Amygdala (tissue), 56 donors: ENCODE results near the gene NKX6-1.

Experiments
- DNase-seq, 56 donors: peaks; one replicate each; lab custom pipeline; 2025; lab: John Stamatoyannopoulos, UW

Gene NKX6-1

GRCh38 chr4:84499624-84499982, 511 bp upstream of the NKX6-1 start:
- DNase-seq: no peak

- no peak for DNase-seq
These were observed 723 bp downstream of the NKX6-1 start for GRCh38 chr4:84498203-84498934.

- no peak for DNase-seq
These were observed 1.4 kb downstream of the NKX6-1 start for GRCh38 chr4:84497504-84498202.

GRCh38 chr4:84496706-84497503, 2.2 kb downstream of the NKX6-1 start:
- no peak for DNase-seq

- DNase-seq: no peak
These were observed 2.8 kb downstream of the NKX6-1 start for GRCh38 chr4:84496331-84496705.

GRCh38 chr4:84495794-84496261, 3.3 kb downstream of the NKX6-1 start:
- no peak for DNase-seq

GRCh38 chr4:84495118-84495793, 3.8 kb downstream of the NKX6-1 start:
- DNase-seq: no peak

- DNase-seq: no peak
These were observed 4.6 kb downstream of the NKX6-1 start for GRCh38 chr4:84494531-84494930.

- no peak for DNase-seq
These were observed 5.0 kb downstream of the NKX6-1 start for GRCh38 chr4:84494076-84494475.

- DNase-seq: no peak
These were observed 5.8 kb downstream of the NKX6-1 start for GRCh38 chr4:84493092-84493850.

- DNase-seq: no peak
These were observed 6.4 kb downstream of the NKX6-1 start for GRCh38 chr4:84492737-84493091.

GRCh38 chr4:84492290-84492689, 6.8 kb downstream of the NKX6-1 start:
- DNase-seq: no peak

GRCh38 chr4:84491481-84491880, 7.6 kb downstream of the NKX6-1 start:
- no peak for DNase-seq

GRCh38 chr4:84490663-84491062, 8.4 kb downstream of the NKX6-1 start:
- no peak for DNase-seq

- no peak for DNase-seq
These were observed 14.9 kb downstream of the NKX6-1 start for GRCh38 chr4:84484236-84484635.

- no peak for DNase-seq
These were observed 15.4 kb downstream of the NKX6-1 start for GRCh38 chr4:84483688-84484087.

GRCh38 chr4:84482564-84483563, 16.2 kb downstream of the NKX6-1 start:
- DNase-seq: no peak

- DNase-seq: no peak
These were observed 17.2 kb downstream of the NKX6-1 start for GRCh38 chr4:84481860-84482245.
